PC-3 (cell line): ENCODE data around the gene TRIM44. TPM values are rescaled to one million over a fixed set of nuclear protein-coding genes. Genes with fewer than 3 reads are reported as not detected.

Experiments
- ATAC-seq: fragments of 200-7000 bp; cut with Tn5 transposase; 2 replicates; pipeline ENCODE4 v1.9.1; 2020; ENCODE audit warnings: mild to moderate bottlenecking, moderate library complexity
- BruUV-seq: library from RNA; stranded (reverse); fragments of 400-500 nt; replicated peaks from 2 replicates; lab custom pipeline; 2021; lab: Mats Ljungman, UMichigan
- CTCF ChIA-PET: fragments of 300-600 bp; sonication (Branson Sonifier 250); formaldehyde crosslinking; loops from one replicate; lab custom pipeline; 2022; ENCODE audit warnings: antibody characterized with exemption; lab: Charles Lee
- POLR2A ChIA-PET: fragments of 300-600 bp; sonication (Branson Sonifier 250); formaldehyde crosslinking; loops from one replicate; lab custom pipeline; 2022; ENCODE audit warnings: antibody characterized with exemption; ENCODE audit not compliant: unreplicated experiment; lab: Charles Lee
- DNase-seq: peaks from one replicate; pipeline ENCODE4 v3.0.0-alpha.2; 2015
- H2AFZ ChIP-seq: fragments of 300-600 bp; sonication (generic); 2 replicates; pipeline ENCODE4 v1.6.0; 2016; ENCODE audit warnings: antibody characterized with exemption, low read length
- H3F3A ChIP-seq: fragments of 300-600 bp; sonication (generic); one replicate; pipeline ENCODE4 v1.6.0; 2017; ENCODE audit warnings: antibody characterized with exemption, low read length, control low read depth, mild to moderate bottlenecking; ENCODE audit not compliant: unreplicated experiment
- H3K27ac ChIP-seq: fragments of 300-600 bp; sonication (generic); 2 replicates; pipeline ENCODE4 v1.5.1; 2016; ENCODE audit warnings: mild to moderate bottlenecking, low read length
- H3K27me3 ChIP-seq: fragments of 300-600 bp; sonication (generic); 2 replicates; pipeline ENCODE4 v1.6.1; 2016; ENCODE audit warnings: low read length, mixed read lengths
- H3K36me3 ChIP-seq: fragments of 300-600 bp; sonication (generic); 2 replicates; pipeline ENCODE4 v1.6.1; 2016; ENCODE audit warnings: low read depth, mixed run types, low read length, mixed read lengths
- H3K4me1 ChIP-seq: fragments of 300-600 bp; sonication (generic); 2 replicates; pipeline ENCODE4 v1.5.1; 2016; ENCODE audit warnings: low read length; ENCODE audit not compliant: insufficient read depth
- H3K4me2 ChIP-seq: fragments of 300-600 bp; sonication (generic); 2 replicates; pipeline ENCODE4 v1.6.0; 2016; ENCODE audit warnings: low read length
- H3K4me3 ChIP-seq: fragments of 300-600 bp; sonication (generic); 2 replicates; pipeline ENCODE4 v1.5.1; 2016; ENCODE audit warnings: mild to moderate bottlenecking, low read length, mixed read lengths
- H3K79me2 ChIP-seq: fragments of 300-600 bp; sonication (generic); 2 replicates; pipeline ENCODE4 v1.6.1; 2017; ENCODE audit warnings: low read length, mixed read lengths
- H3K9ac ChIP-seq: fragments of 300-600 bp; sonication (generic); 2 replicates; pipeline ENCODE4 v1.6.0; 2016; ENCODE audit warnings: mild to moderate bottlenecking, low read length
- H3K9me2 ChIP-seq: fragments of 300-600 bp; sonication (generic); replicated peaks from 2 replicates; pipeline ENCODE4 v1.6.1; 2016; ENCODE audit warnings: mixed run types, low read length, mixed read lengths
- H3K9me3 ChIP-seq: fragments of 300-600 bp; sonication (generic); 2 replicates; pipeline ENCODE4 v1.6.1; 2016; ENCODE audit warnings: low read length, mixed read lengths
- H4K20me1 ChIP-seq: fragments of 300-600 bp; sonication (generic); 2 replicates; pipeline ENCODE4 v1.6.1; 2016; ENCODE audit warnings: low read length, mixed read lengths
- CTCF ChIP-seq: fragments of 300-600 bp; sonication (generic); conservative IDR thresholded peaks from 2 replicates; pipeline ENCODE4 v1.5.1; 2017; ENCODE audit warnings: antibody characterized with exemption, low read depth, mild to moderate bottlenecking, low read length
- EZH2 ChIP-seq: fragments of 300-600 bp; sonication (generic); IDR thresholded peaks from one replicate; pipeline ENCODE4 v1.6.1; 2017; ENCODE audit warnings: antibody characterized with exemption, mild to moderate bottlenecking, low read length; ENCODE audit not compliant: unreplicated experiment
- EZH2phosphoT487 ChIP-seq: fragments of 300-600 bp; sonication (generic); IDR thresholded peaks from 2 replicates; pipeline ENCODE4 v1.6.1; 2018; ENCODE audit warnings: mild to moderate bottlenecking, antibody characterized with exemption, low read length, borderline replicate concordance
- intact Hi-C: fragments of 100-400 bp; cut with micrococcal nuclease; formaldehyde crosslinking; loops from 2 replicates; pipeline ENCODE4 v1.9.0; 2023
- total RNA-seq: library from RNA; depleted of rRNA; stranded (reverse); fragments of >200 nt; gene quantifications from 2 replicates; pipeline ENCODE4 v1.2.3, GENCODE V29; 2014

Gene TRIM44
- total RNA-seq, 1 experiment from 2014 or later: 14.0 TPM

DNA sequence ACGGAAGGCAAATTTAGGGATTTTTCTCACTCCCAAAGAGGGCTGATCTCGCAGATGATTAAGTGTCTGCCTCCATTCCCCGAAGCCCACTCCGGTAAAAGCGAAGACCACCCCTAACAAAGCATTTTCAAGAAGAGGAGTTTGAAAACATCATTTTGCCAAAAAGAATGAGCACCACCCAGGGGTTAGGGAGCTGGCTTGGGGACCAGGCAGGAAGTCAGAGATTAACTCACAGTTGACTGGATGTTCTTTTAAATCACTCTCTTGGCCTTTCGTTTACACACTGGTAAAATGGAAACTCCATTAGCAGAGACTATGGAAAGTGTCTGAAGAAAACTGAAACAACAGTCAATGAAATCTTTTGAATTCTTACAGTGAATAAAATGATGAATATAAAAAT is 7.9 kb upstream of the TRIM44 start:
- Histone ChIP-seq H2AFZ (no peak overlapping the region), H3K79me2 (no peaks in the 10 kb centered on the region)

GRCh38 chr11:35655254-35655653 is 7.3 kb upstream of the TRIM44 start:
- no peaks in the 10 kb centered on the region for H3K9me2 ChIP-seq
- ChIA-PET POLR2A (no interaction called here), CTCF (no interaction called here)
- DNase-seq: no peak
- peaks cover 12% of the 10 kb centered on the region for H3K4me1 ChIP-seq
- H3K9ac ChIP-seq: no peak overlapping the region
- intact Hi-C loops: no loop called here
- no peaks in the 10 kb centered on the region for H3K27me3 ChIP-seq
- H2AFZ ChIP-seq: no peak overlapping the region
- no peak overlapping the region for H3K4me2 ChIP-seq
- no peaks in the 10 kb centered on the region for H4K20me1 ChIP-seq
- peaks cover 7% of the 10 kb centered on the region for H3F3A ChIP-seq
- H3K79me2 ChIP-seq: no peaks in the 10 kb centered on the region
- no TSS peak for BruUV-seq
- H3K27ac ChIP-seq: no peak overlapping the region
- H3K4me3 ChIP-seq: no peak overlapping the region
- no peak for TF ChIP-seq EZH2
- no peak for TF ChIP-seq EZH2phosphoT487
- TF ChIP-seq CTCF: no peak
- no peaks in the 10 kb centered on the region for H3K36me3 ChIP-seq
- ATAC-seq: no peak
- no peaks in the 10 kb centered on the region for H3K9me3 ChIP-seq

More for the DNA sequence above, 7.9 kb upstream of the TRIM44 start:
- ChIA-PET POLR2A (no interaction called here), CTCF (no interaction called here)
- no peak overlapping the region for H3K4me2 ChIP-seq
- no peak overlapping the region for H3K9ac ChIP-seq
- H3K4me1 ChIP-seq: peaks cover 12% of the 10 kb centered on the region
- H3K4me3 ChIP-seq: no peak overlapping the region
- no peaks in the 10 kb centered on the region for H4K20me1 ChIP-seq
- no peak for TF ChIP-seq EZH2phosphoT487
- TF ChIP-seq CTCF: no peak
- TF ChIP-seq EZH2: no peak
- H3K27me3 ChIP-seq: no peaks in the 10 kb centered on the region
- H3K36me3 ChIP-seq: no peaks in the 10 kb centered on the region
- H3K27ac ChIP-seq: no peak overlapping the region
- ATAC-seq (no peak), DNase-seq (no peak)
- H3K9me2 ChIP-seq: no peaks in the 10 kb centered on the region
- peaks cover 7% of the 10 kb centered on the region for H3F3A ChIP-seq
- no TSS peak for BruUV-seq
- no peaks in the 10 kb centered on the region for H3K9me3 ChIP-seq
- intact Hi-C loops: no loop called here

GRCh38 chr11:35655856-35656255 is 6.7 kb upstream of the TRIM44 start:
- no TSS peak for BruUV-seq
- POLR2A ChIA-PET: no interaction called here
- no peak for TF ChIP-seq CTCF
- TF ChIP-seq EZH2phosphoT487: no peak
- TF ChIP-seq EZH2: no peak

More at GRCh38 chr11:35655856-35656255, 6.7 kb upstream of the TRIM44 start:
- ATAC-seq: no peak
- H3K4me3 ChIP-seq: no peak overlapping the region
- DNase-seq: no peak
- H3K4me2 ChIP-seq: no peak overlapping the region
- no peaks in the 10 kb centered on the region for H3K27me3 ChIP-seq
- no peaks in the 10 kb centered on the region for H3K9me2 ChIP-seq
- CTCF ChIA-PET: no interaction called here
- H3K27ac ChIP-seq: no peak overlapping the region
- no peaks in the 10 kb centered on the region for H4K20me1 ChIP-seq
- H3F3A ChIP-seq: peaks cover 7% of the 10 kb centered on the region
- no peaks in the 10 kb centered on the region for H3K9me3 ChIP-seq
- no peaks in the 10 kb centered on the region for H3K79me2 ChIP-seq
- no peak overlapping the region for H2AFZ ChIP-seq
- intact Hi-C loops: no loop called here
- peaks cover 12% of the 10 kb centered on the region for H3K4me1 ChIP-seq
- H3K9ac ChIP-seq: no peak overlapping the region
- H3K36me3 ChIP-seq: no peaks in the 10 kb centered on the region
